ENCODE results near the gene PLPP2.

- no peak for TF ChIP-seq CTCF (IDR thresholded peaks at IDR 0.05)
- TF ChIP-seq POLR2A (IDR thresholded peaks at IDR 0.05): no peak
- no peak for TF ChIP-seq POLR2AphosphoS5 (IDR thresholded peaks at IDR 0.05)
These were observed 29.1 kb downstream of the PLPP2 start for GRCh38 chr19:262125-262524.

Data from prostate gland (tissue), 2 donors.